Hippocampal formation (tissue), 2 donors: ENCODE results near the gene GRB2.
"Not testable (repeated sequence)": the region's sequence is repeated elsewhere in the genome, so short reads cannot be mapped to it uniquely, and the experiment has no call there.

Source experiments
- DNase-seq, 2 donors: peaks; one replicate each; lab custom pipeline; 2025; lab: John Stamatoyannopoulos, UW

Gene GRB2

GRCh38 chr17:75350706-75351105 is 54.8 kb downstream of the GRB2 start:
- no peak for DNase-seq

DNA sequence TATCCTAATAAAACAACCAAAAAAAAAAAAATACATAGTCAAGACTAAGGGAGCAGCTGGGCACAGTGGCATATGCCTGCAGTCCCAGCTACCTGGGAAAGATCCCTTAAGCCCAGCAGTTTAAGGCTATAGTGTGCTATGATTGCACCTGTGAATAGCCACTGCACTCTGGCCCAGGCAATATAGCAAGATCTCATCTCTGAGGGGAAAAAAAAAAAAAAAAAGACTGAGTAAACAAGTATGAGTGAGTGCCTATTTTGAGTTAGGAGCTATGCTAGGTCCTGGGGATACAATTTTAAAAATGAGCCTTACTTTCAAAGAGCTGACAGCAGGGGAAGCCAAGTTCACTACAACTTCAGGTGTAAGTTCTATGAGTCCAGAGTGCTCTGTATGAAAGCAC is 55.4 kb downstream of the GRB2 start:
- no peak for DNase-seq

DNA sequence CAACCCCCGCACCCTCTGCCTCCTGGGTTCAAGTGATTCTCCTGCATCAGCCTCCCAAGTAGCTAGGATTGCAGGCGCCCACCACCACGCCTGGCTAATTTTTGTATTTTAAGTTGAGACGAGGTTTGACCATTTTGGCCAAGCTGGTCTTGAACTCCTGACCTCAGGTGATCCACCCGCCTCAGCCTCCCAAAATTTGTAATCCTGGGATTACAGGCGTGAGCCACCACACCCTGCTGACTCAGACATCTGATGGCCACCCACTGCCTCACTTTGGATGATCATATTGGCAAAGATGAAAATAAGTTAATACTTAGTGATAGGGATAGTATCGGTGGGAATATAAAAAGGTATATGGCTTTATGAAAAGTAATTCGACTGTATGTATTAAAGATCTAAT is 55.9 kb downstream of the GRB2 start:
- DNase-seq: no peak

DNA sequence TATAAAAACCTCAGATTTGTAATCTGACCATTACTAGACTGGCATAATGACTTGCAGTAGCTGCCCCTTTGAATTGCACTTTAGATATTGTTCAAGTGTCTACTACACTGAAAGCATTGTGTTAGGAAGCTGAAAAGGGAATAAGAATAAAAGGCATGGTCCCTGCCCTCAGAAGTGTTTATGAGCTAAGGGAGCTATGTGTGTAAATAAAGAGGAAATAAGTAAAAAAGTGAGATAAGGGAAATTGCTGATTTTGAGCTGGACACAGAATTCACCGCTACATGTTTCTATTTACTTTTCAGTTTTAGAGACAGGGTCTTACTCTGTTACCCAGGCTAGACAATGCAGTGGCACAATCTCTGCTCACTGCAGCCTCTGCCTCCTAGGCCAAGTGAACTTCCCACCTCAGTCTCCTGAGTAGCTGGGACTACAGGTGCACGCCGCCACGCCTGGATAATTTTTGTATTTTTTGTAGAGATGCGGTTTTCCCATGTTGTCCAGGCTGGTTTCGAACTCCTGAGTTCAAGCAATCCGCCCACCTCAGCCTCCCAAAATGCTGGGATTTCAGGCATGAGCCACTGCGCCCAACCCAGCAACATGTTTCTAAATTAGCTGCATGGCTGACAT is 57.0 kb downstream of the GRB2 start:
- DNase-seq: no peak

GRCh38 chr17:75346906-75347305 is 58.6 kb downstream of the GRB2 start:
- no peak for DNase-seq

DNA sequence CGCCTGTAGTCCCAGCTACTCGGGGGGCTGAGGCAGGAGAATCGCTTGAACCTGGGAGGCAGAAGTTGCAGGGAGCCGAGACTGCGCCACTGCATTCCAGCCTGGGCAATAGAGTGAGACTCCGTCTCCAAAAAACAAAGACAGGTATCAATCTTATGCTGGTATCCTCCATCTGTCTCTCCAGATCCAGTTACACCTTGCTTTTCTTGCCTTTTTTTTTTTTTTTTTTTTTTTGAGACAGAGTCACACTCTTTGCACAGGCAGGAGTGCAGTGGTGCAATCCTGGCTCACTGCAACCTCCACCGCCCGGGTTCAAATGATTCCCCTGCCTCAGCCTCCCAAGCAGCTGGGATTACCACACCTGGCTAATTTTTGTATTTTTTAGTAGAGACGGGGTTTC is 59.1 kb downstream of the GRB2 start:
- DNase-seq: not testable (repeated sequence)

DNA sequence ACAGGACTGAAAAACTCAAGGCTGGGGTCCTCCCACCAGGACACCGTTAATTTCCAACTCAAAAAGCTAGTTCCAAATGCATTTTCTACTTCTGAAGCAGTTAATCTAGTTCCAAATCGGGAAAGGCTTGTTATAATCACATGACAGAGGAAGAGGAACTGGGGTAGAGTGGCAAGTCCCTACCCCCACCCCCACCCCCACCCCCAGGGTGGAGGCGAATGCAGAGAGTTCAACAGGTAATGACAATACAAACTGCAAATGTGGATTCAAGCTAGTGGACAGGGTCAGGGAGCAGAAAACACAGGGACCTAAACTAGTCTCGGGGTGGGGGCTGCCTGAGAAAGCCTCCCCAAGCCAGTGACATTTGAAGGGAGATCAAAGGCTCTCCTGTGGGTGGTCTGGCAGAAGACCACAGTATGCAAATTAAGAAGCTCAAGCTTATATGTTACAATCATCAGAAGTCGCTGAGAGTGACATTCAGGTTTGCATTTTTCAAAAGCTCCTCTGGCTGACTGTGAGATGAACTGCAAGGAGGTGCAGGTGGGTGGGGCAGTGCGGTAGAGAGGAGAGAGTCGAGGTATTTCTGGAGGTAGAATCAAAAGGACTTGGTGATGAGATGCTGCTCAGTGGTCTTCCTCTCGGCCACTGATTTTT is 59.8 kb downstream of the GRB2 start:
- DNase-seq: no peak

DNA sequence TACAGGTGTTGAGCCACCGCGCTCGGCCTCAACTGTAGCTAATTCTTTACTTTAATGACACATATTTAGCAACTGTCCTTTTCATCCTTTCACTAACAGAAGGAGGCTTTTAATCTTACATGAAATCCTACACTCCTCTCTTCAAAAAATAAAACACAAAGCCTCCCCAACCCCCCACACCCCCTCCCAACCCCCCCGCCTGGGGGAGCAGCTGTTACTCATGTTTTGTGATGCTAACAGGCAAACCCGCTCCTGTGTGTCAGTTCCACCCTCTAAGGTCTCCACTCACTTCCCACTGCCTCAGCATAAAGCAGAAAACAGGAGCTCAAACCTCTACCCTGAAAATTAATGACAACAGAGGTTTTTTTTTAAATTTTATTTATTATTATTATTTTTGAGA is 60.8 kb downstream of the GRB2 start:
- DNase-seq: no peak

DNA sequence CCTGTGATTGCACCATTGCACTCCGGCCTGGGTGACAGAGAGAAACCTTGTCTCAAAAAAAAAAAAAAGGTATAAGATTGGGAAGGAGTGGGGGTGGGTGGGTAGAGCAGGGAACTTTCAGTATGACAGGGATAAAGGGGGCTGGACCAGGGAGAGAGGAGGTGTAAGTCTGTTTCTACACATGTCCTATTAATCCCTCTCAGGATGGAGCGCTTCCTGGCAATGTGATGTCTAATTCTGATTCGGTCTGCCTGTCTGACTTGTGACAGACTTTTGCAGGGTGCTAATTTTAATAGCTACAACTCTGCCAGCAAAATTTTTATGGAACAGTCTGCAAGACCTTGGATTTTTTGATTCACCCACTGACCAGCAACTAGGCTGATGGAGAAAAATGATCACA is 62.5 kb downstream of the GRB2 start:
- no peak for DNase-seq

- no peak for DNase-seq
These were observed 63.5 kb downstream of the GRB2 start for GRCh38 chr17:75341784-75342486.

DNA sequence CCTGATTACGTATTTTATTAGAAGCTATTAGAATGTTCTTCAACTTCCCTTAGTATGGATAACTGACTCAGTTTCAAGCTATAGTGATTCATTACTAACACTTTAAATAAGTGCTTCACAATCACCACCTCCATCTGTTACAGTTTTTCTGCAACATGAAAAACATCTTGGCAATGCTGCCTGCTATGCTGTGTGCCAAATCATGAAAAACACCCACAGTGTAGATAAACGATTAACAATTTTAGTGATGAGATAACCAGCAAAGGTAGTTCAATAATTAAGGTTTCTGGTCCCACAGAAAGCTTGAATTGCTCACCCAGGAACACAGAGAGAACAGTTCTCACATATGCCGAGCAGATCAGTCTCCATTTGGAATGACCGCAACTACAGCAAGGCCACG is 64.8 kb downstream of the GRB2 start:
- DNase-seq: peak in 1 of 2 donors; percentile 41

- DNase-seq: no peak
These were observed 65.5 kb downstream of the GRB2 start for GRCh38 chr17:75339971-75340370.

DNA sequence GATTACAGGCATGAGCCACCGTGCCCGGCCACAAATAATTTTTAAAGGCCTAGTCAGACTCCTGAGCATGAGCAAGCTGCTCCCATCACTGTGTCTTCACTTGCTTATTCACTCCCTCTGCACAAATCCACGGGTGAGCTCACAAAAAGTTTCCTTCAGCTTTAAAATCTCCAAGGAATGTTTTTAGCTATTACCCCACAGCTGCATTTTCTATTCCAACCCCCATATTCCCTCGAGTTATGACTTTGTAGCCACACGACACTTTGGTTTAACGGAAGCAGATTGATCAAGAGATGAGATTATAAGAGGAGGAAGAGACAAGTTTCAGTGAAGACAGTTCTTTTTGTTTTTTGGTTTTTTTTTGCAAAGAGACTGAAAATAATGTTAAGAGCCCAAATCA is 67.1 kb downstream of the GRB2 start:
- DNase-seq: no peak

- no peak for DNase-seq
These were observed 70.2 kb downstream of the GRB2 start for GRCh38 chr17:75335315-75335714.

DNA sequence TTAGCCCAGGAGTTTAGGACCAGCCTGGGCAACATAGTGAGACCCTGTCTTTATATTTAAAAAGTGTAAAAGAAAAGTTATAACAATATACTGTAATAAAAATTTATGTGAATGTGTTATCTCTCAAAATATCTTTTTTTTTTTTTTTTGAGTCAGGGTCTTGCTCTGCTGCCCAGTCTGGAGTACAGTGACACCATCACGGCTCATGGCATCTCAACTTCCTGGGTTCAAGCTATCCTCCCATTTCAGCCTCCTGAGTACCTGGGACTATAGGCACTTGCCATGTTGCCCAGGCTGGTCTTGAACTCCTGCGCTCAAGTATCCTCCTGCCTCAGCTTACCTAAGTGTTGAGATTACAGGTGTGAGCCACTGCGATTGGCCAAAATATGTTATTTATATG is 70.8 kb downstream of the GRB2 start:
- DNase-seq: no peak

- DNase-seq: no peak
These were observed 73.8 kb downstream of the GRB2 start for GRCh38 chr17:75331671-75332070.

DNA sequence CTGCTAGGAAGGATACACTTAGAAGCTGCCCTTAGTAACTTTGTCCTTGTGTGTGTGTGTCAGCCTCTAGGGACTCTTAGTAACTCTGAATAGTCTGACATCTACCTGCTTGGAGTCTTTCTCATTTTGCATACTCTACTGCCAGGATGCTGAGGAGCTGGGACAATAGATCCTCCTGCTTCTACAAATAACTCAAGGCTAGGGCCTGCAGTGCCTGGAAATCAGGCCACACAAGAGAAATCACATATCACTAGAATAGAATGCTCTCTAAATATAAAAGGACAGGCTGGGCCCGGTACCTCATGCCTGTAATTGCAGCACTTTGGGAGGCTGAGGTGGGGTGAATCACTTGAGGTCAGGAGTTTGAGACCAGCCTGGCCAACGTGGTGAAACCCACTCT is 77.7 kb downstream of the GRB2 start:
- DNase-seq: no peak

- no peak for DNase-seq
These were observed 79.1 kb downstream of the GRB2 start for GRCh38 chr17:75326226-75326848.

DNA sequence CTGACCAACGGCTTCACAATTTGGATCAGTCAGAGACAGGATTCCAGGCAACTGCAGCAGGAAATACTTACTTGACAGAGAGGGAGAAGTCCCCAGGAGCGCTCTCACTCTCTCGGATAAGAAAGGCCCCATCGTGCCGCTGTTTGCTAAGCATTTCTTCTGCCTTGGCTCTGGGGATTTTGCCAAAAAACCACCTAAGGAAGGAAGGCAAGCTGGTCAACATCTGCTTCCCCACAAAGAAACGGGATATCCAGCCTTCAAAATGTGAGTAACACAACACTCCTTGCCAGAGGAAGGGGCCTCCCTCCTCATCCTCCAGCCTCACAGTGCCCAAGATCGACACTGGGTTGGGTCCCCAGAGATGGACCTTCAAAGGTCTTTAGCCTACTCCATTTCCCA is 79.7 kb downstream of the GRB2 start:
- DNase-seq: no peak

GRCh38 chr17:75325348-75325747 is 80.1 kb downstream of the GRB2 start:
- DNase-seq: no peak

GRCh38 chr17:75321506-75321905 is 84.0 kb downstream of the GRB2 start:
- DNase-seq: no peak

DNA sequence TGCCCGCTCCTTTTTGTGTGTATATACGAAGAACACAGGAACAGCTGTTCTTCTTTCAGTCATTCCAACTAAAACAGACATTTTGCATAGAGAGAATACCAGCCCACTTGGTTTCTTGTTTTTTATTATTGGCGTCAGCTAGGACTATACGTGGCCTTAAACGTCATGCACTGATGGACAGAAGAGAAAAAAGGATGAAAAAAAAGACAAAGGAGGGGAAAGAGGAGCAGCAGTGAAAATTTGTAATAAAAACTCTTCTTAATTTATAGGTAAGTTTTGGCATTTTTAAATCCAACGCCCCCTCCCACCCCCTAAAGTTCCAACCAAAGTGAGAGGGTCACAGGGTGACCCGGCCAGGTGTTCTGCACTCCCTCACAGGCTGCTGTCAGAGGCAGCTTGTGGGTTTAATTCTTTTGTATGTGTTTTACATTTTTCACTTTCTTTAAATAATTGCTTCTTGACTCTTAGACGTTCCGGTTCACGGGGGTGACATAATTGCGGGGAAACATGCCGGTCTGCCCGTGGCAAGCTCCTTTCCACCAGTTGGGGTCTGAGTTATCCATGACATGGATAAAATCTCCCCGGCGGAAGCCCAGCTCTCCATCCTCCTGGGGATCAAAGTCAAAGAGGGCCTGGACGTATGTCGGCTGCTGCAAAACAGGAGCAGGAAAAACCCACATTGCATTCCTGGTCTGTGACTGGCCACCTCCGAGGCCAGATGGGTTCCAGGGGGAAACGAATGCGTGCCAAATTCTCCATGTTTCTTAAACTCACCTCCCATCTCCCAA is 85.4 kb downstream of the GRB2 start:
- no peak for DNase-seq
